Activated CD8-positive, alpha-beta memory T cell treated with anti-CD3 and anti-CD28 coated beads for 4 hours (primary cell): ENCODE measurements around the gene WDR54.
"Not testable (repeated sequence)": the region's sequence is repeated elsewhere in the genome, so short reads cannot be mapped to it uniquely, and the experiment has no call there.

Source experiments
- DNase-seq, 2 donors: peaks; one replicate each; pipeline ENCODE4 v3.0.0-alpha.2; 2020; ENCODE audit warnings: low read depth in 2 of 2

Gene WDR54

GRCh38 chr2:74406035-74406434 is 15.5 kb upstream of the WDR54 start:
- no peak for DNase-seq

DNA sequence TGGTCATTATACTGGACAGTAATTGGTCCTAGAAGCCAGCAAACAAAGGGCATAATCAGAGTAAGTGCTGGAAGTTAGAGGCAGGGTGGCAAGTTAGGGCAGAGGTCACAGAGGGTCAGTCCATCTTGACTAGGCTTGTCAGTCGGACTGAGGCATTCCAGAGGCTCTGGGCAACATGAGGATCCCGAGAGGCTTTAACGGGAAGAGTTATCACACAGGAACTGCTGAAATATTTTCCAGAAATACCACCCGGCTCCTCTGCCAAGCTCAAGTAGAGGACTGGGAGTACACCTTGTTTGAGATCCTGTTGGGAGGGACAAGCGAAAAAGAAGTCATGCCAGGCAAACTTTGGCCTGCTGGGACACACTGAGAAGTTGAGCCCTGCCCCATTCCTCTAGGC is 13.8 kb upstream of the WDR54 start:
- no peak for DNase-seq

- no peak for DNase-seq
Measured at GRCh38 chr2:74413001-74413698, 8.4 kb upstream of the WDR54 start.

- DNase-seq, result no peak
Measured at GRCh38 chr2:74414441-74414840, 7.1 kb upstream of the WDR54 start.

DNA sequence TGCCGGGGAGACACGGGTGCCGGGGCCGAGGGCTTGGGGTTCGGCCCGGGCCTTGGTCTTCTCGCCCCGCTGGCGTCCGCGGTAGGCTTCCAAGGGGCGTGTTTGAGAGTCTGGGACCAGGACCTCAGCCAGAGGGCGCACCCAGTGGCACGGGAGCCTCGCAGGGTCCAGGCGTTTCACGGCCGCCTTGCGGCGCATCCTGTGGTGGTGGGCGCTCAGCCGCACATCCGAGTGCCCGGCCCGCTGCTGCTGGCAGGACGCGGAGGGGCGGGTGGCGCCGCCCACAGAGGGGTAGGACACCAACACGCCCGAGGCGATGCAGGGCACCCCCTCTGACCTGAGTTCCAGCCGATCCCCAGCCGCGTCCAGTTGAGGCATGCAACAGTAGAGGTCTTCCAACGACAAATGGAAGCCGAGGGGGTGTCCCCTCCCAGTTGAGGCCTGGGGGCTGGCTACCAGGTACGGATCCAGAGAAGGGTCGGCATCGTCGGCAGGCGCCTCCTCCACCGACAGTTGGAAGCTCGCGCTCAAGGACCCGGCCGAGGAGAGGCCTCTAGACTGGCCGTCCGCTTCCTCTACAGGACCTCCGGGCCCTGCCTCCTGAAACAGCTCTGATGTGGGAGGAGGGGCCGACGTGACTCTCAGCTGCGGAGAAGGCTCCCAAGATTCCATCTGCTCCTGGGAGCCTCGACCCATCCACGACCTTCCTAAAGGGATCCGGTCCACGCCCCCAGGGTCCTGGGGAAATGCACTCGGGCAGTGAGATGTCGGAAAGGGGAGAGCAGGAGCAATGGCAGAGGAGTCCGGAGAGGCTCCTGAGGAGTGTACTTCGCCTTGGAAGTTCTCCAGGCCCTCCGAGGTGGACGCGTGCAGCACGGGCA is 6.4 kb upstream of the WDR54 start:
- DNase-seq, result no peak

- no peak for DNase-seq
Measured at GRCh38 chr2:74415762-74416395, 5.7 kb upstream of the WDR54 start.

DNA sequence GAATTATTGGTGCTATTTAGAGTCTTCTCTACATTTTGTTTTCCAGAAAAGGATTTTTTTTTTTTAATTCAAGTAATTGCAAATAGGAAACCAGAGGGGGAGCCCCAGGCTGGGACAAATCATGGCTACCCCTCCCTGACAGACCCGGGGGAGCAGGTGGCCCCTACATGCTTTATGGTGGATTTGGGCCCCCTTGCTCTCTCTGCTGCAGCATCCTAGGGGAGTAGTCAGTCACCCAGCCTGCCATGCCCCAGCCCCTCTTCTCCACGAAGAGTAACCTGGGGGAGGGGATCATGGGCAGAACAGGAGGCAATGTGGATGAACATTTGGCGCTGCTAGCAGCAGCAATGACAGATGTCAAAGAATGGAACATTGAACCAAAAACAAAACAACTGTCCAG is 4.8 kb upstream of the WDR54 start:
- no peak for DNase-seq

DNA sequence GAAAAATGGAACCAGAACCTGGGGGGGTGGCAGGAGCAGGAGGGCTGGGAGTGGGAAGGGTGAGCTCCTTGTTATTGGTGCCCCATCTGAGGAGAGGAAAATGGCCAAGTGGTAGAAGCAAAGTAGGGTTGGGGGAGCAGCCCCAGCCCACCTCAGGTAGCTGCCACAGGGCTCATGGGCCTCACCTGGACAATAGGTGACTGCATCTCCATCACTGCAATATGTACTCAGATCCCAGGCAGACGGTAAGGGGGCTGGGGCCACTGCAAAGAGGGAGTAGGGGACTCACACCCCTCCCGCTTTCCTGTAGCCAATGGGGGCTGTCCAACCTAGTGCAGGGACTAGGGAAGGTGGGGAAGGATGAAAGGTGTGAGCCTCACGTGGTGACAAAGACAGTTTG is 4.3 kb upstream of the WDR54 start:
- no peak for DNase-seq

- DNase-seq, result no peak
Measured at GRCh38 chr2:74417763-74418162, 3.8 kb upstream of the WDR54 start.

DNA sequence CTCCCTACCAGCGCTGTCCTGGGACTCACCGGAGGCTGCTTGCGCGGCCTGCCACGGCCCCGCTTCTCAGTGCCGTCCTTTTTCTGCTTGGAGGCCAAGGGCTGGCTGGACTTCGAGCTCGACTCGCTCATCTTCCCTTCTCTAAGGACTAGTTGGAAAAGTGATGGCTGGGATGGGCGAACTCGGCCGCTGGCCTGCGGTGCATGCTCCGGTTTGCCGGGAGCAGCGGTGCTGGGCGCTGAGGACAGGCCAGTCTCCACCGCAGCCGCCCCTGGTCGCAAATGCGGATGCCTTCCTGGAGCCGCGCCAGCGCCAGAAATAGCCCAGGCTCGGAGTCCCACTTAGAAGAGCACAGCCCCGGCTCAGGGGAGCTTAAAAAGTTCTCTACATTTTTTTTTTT is 3.2 kb upstream of the WDR54 start:
- no peak for DNase-seq

DNA sequence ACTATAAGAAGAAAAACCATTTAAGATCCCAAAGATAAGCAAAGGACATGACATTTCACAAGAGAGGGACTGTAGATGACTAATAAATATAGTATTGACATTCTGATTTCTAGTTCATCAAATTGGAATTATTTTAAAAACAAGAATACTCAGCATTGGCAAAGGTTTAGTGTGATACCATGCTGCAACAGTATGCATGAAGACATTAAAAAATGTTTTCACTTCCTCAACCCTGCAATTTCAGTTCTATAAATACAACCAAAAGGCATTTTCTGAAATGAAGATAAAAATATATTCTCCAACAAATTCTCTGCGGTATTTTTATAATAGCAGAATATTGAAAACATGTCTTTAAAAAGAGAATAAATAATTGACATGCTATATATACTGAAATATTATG is 2.2 kb upstream of the WDR54 start:
- no peak for DNase-seq

GRCh38 chr2:74420006-74420405 is 1.5 kb upstream of the WDR54 start:
- no peak for DNase-seq

GRCh38 chr2:74420443-74421103 is 957 bp upstream of the WDR54 start:
- DNase-seq, result not testable (repeated sequence)

GRCh38 chr2:74423231-74424095 is 1.9 kb downstream of the WDR54 start:
- DNase-seq, result no peak

DNA sequence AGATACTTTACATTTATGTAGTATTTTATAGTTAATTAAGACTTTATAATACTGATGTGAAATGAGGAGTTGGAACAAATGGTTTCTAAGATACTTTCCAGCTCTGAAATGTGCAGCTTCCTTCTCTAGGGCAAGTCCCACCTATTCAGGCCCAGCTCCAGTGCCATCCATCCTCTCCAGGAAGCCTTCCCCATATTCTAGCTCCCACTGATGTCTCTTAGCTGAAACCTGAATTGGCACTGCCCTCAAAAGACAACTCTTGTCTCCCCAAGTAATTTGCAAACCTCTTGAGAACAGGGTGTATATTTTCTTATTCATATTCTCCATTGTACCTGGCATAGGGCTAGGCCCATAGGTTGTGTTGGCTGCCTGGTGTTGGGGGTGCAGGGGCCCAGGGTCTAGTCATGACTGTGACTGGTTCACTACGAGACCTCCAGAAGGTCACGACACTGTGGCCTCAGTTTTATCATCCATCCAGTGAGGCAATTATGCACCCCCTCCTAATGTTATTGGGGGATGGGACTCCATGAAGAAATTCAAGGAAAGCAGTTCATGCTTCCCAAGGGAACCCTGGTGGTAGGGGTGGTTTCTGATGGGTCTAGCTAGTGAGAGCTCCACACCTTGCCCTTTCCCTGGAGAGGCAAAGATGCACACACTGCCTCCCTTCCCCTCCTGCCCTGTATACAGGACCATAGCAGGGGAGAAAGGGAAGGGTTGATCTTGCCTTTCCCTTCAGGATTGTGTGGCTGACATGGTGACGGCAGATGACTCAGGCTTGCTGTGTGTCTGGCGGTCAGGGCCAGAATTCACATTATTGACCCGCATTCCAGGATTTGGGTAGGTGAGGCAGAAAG is 2.8 kb downstream of the WDR54 start:
- no peak for DNase-seq

DNA sequence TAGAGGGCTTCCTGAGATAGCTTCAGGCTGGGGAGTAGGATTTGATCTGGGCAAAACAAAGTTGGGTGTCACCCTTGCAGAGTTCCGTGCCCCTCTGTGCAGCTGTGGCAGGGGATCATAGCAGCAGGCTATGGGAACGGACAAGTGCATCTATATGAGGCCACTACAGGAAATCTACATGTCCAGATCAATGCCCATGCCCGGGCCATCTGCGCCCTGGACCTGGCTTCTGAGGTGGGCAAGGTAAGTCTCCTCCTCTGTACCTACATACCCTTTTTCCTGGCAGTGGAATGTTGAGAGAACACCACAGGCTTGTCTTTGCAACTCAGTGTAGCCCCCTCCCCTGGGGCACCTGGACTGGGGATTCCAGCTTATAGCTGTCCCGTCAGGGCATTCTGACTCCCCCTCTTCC is 3.5 kb downstream of the WDR54 start:
- no peak for DNase-seq

DNA sequence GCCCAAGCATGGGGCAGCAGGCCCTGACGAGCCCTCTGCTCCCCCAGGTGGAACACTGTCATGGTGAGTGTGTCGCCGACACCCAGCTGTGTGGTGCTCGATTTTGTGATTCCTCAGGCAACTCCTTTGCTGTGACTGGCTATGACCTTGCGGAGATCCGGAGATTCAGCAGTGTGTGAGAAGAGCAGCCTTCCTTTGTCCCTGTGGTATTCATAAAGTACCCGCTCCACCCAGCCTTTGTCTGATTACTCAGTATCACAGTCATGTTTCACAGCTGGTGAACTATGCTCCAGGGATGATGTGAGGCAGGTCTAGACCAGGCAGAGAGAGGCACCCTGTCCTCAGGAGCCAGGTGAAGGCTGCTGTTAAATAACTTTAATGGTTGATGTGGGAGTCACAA is 4.0 kb downstream of the WDR54 start:
- DNase-seq, result no peak

DNA sequence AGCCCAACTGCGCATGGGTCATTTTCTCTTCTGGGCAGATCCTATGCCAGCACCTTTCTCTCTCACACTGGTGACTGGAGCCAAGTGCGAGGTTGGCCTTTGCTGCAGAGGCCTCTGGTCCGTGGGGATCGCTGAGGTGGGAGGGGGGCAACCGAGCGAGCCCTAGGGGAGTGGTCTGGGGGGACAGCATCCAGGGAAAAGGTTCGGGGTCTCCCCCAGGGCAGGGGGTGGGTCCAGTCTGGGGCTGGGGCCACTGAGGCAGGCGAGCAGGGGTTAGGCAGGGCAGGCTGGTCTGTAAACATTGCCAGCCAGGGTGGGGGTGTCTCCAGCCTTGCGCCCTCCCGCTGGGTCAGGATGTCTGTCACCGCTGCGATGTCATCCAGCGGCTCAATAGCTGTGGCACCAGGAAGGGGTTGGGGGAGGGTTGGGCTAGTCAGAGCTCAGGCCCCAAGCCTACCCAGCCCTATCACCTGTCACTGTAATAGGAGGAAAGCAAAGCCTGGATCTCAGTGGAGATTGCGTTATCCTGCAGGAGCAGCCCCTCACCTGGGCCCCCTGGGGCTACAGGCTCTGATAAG is 4.7 kb downstream of the WDR54 start:
- no peak for DNase-seq

- DNase-seq, result no peak
Measured at GRCh38 chr2:74427551-74427950, 6.0 kb downstream of the WDR54 start.

GRCh38 chr2:74428675-74429074 is 7.1 kb downstream of the WDR54 start:
- no peak for DNase-seq
